HepG2 (cell line): ENCODE measurements around the gene KIAA1191. TPM values are rescaled to one million over a fixed set of nuclear protein-coding genes. Genes with fewer than 3 reads are reported as not detected.

Experiments
- ADNP ChIP-seq: sonication (generic); formaldehyde crosslinking; IDR thresholded peaks from 2 replicates; pipeline ENCODE4 v1.4.0; 2020; ENCODE audit warnings: missing genetic modification reagents
- EHMT2 ChIP-seq: fragments of 200-600 bp; sonication (generic); IDR thresholded peaks from 2 replicates; pipeline ENCODE4 v1.7.0; 2017; ENCODE audit warnings: antibody characterized with exemption, low read depth, low read length, borderline replicate concordance
- GFI1 ChIP-seq: sonication (generic); formaldehyde crosslinking; IDR thresholded peaks from 2 replicates; pipeline ENCODE4 v1.5.0; 2020; ENCODE audit warnings: missing genetic modification reagents, mild to moderate bottlenecking, borderline replicate concordance
- JARID2 ChIP-seq: sonication (generic); formaldehyde crosslinking; IDR thresholded peaks from 2 replicates; pipeline ENCODE4 v1.8.1; 2023; ENCODE audit warnings: missing genetic modification reagents, inconsistent platforms; ENCODE audit not compliant: insufficient replicate concordance
- MED1 ChIP-seq: sonication (generic); formaldehyde crosslinking; IDR thresholded peaks from 2 replicates; pipeline ENCODE4 v1.4.0; 2020; ENCODE audit warnings: missing genetic modification reagents
- NFE2L2 ChIP-seq: fragments of 150-350 bp; IDR thresholded peaks from 2 replicates; pipeline ENCODE4 v1.6.1; 2014; ENCODE audit warnings: low read length
- NFIC ChIP-seq: IDR thresholded peaks from 2 replicates; pipeline ENCODE4 v1.6.1; 2012; ENCODE audit warnings: mild to moderate bottlenecking, low read length, inconsistent platforms
- TGIF2 ChIP-seq: IDR thresholded peaks from 2 replicates; pipeline ENCODE4 v1.6.1; 2016; ENCODE audit warnings: control low read depth, missing compliant biosample characterization
- ZNF282 ChIP-seq: fragments of 450-650 bp; IDR thresholded peaks from 2 replicates; pipeline ENCODE4 v1.6.1; 2018; ENCODE audit not compliant: partially characterized antibody
- ZNF619 ChIP-seq: sonication (generic); formaldehyde crosslinking; IDR thresholded peaks from 2 replicates; pipeline ENCODE4 v1.4.0; 2020; ENCODE audit warnings: mild to moderate bottlenecking, missing genetic modification reagents
- ZNF746 ChIP-seq: sonication (generic); formaldehyde crosslinking; IDR thresholded peaks from 2 replicates; pipeline ENCODE4 v1.8.0; 2022; ENCODE audit warnings: mild to moderate bottlenecking, missing genetic modification reagents
- polyA plus RNA-seq, 8 experiments: library from polyadenylated mRNA; depleted of rRNA in 3 of 8; stranded (reverse) in 7 of 8; unstranded in 1 of 8; fragments of >200 nt; fragmentation: Illumina TruSeq in 4 of 8; extraction: Trizol in 4 of 8; gene quantifications; 2 replicates each; pipeline versions ENCODE4 v1.2.1 to v1.2.3, GENCODE V29; 2011 to 2016; ENCODE audit warnings: low read depth in 4 of 8, missing spikeins in 1 of 8, mixed read lengths in 1 of 8; ENCODE audit not compliant: insufficient read depth in 1 of 8
- total RNA-seq, 5 experiments: library from RNA; depleted of rRNA; stranded (reverse); fragments of >200 nt; fragmentation: Illumina TruSeq; extraction: Trizol; gene quantifications; 2 replicates each; pipeline ENCODE4 v1.2.3, GENCODE V29; 2016; ENCODE audit warnings: low read depth in 1 of 5
- TF ChIP-seq, protein P1 (sequence below): sonication (generic); formaldehyde crosslinking; IDR thresholded peaks from 2 replicates; pipeline ENCODE4 v1.5.1; 2020; ENCODE audit warnings: missing genetic modification reagents, mild to moderate bottlenecking, borderline replicate concordance
- TF ChIP-seq, protein P2 (sequence below): sonication (generic); formaldehyde crosslinking; IDR thresholded peaks from 2 replicates; pipeline ENCODE4 v1.8.1; 2022; ENCODE audit warnings: mild to moderate bottlenecking, missing genetic modification reagents
- TF ChIP-seq, protein P3 (sequence below): sonication (generic); formaldehyde crosslinking; IDR thresholded peaks from 2 replicates; pipeline ENCODE4 v1.5.0; 2020; ENCODE audit warnings: missing genetic modification reagents
- TF ChIP-seq, protein P4 (sequence below): sonication (generic); formaldehyde crosslinking; IDR thresholded peaks from 2 replicates; pipeline ENCODE4 v1.4.0; 2020; ENCODE audit warnings: missing genetic modification reagents
- TF ChIP-seq, protein P5 (sequence below): sonication (generic); formaldehyde crosslinking; IDR thresholded peaks from 2 replicates; pipeline ENCODE4 v1.5.0; 2020; ENCODE audit warnings: missing genetic modification reagents
- TF ChIP-seq, protein P6 (sequence below): sonication (generic); formaldehyde crosslinking; IDR thresholded peaks from 2 replicates; pipeline ENCODE4 v1.4.0; 2020; ENCODE audit warnings: missing genetic modification reagents, low read depth, mild to moderate bottlenecking, borderline replicate concordance
- TF ChIP-seq, protein P7 (sequence below): sonication (generic); formaldehyde crosslinking; IDR thresholded peaks from 2 replicates; pipeline ENCODE4 v1.5.0; 2020; ENCODE audit warnings: missing genetic modification reagents

Gene KIAA1191
- total and polyA plus RNA-seq, 2 of the 13 experiments (the other 11 are each of a cell fraction or from before 2014, with no cell fraction given): 63.6 to 103 TPM

DNA sequence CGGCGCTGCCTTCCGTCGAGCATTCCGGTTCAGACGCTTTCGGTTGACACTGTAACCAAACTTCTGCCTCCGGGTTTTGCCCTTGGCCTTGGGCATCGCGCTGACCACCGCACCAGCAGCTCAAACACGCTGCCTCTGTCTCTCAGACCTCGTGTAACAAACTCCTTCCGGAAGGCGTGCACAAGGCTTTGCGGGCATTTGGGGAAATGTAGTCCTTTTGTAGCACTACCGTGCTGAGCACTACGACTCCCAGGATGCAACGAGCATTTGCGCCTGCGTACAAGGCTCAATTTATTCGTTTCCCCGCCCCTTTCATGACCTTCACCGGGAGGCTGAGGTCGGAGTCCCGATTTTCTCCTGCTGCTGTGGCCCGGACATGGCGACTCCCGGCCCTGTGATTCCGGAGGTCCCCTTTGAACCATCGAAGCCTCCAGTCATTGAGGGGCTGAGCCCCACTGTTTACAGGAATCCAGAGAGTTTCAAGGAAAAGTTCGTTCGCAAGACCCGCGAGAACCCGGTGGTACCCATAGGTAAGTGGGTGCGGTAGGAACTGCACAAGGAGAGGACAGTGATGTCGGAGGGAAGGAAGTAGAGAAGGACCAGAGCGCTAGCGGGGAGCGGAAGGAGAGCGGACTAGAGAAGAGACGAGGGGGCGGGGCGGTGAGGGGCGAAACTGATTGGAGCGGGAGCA is 27.0 kb upstream of the KIAA1191 start, which contains the start of the genes HIGD2A and NOP16 (continued):
- TF ChIP-seq, protein P1, sequence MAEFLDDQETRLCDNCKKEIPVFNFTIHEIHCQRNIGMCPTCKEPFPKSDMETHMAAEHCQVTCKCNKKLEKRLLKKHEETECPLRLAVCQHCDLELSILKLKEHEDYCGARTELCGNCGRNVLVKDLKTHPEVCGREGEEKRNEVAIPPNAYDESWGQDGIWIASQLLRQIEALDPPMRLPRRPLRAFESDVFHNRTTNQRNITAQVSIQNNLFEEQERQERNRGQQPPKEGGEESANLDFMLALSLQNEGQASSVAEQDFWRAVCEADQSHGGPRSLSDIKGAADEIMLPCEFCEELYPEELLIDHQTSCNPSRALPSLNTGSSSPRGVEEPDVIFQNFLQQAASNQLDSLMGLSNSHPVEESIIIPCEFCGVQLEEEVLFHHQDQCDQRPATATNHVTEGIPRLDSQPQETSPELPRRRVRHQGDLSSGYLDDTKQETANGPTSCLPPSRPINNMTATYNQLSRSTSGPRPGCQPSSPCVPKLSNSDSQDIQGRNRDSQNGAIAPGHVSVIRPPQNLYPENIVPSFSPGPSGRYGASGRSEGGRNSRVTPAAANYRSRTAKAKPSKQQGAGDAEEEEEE (CRISPR knock-in tag): no peak; the same call in 1 of the 2 replicates
- TF ChIP-seq GFI1 (CRISPR knock-in tag) (no peak; the same call in none of the 2 replicates), JARID2 (no peak), NFIC (no peak), ZNF282 (no peak), ZNF746 (CRISPR knock-in tag) (peak; percentile 51), NFE2L2 (no peak), EHMT2 (no peak), MED1 (CRISPR knock-in tag) (peak; percentile 1; the same call in 1 of the 2 replicates), TGIF2 (CRISPR knock-in tag) (peak; percentile 73), ADNP (CRISPR knock-in tag) (no peak), ZNF619 (CRISPR knock-in tag) (peak; percentile 88; the same call in 1 of the 2 replicates)
- TF ChIP-seq, protein P2, sequence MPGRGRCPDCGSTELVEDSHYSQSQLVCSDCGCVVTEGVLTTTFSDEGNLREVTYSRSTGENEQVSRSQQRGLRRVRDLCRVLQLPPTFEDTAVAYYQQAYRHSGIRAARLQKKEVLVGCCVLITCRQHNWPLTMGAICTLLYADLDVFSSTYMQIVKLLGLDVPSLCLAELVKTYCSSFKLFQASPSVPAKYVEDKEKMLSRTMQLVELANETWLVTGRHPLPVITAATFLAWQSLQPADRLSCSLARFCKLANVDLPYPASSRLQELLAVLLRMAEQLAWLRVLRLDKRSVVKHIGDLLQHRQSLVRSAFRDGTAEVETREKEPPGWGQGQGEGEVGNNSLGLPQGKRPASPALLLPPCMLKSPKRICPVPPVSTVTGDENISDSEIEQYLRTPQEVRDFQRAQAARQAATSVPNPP (CRISPR knock-in tag): no peak
- TF ChIP-seq, protein P3, sequence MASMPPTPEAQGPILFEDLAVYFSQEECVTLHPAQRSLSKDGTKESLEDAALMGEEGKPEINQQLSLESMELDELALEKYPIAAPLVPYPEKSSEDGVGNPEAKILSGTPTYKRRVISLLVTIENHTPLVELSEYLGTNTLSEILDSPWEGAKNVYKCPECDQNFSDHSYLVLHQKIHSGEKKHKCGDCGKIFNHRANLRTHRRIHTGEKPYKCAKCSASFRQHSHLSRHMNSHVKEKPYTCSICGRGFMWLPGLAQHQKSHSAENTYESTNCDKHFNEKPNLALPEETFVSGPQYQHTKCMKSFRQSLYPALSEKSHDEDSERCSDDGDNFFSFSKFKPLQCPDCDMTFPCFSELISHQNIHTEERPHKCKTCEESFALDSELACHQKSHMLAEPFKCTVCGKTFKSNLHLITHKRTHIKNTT (CRISPR knock-in tag): no peak
- TF ChIP-seq, protein P4, sequence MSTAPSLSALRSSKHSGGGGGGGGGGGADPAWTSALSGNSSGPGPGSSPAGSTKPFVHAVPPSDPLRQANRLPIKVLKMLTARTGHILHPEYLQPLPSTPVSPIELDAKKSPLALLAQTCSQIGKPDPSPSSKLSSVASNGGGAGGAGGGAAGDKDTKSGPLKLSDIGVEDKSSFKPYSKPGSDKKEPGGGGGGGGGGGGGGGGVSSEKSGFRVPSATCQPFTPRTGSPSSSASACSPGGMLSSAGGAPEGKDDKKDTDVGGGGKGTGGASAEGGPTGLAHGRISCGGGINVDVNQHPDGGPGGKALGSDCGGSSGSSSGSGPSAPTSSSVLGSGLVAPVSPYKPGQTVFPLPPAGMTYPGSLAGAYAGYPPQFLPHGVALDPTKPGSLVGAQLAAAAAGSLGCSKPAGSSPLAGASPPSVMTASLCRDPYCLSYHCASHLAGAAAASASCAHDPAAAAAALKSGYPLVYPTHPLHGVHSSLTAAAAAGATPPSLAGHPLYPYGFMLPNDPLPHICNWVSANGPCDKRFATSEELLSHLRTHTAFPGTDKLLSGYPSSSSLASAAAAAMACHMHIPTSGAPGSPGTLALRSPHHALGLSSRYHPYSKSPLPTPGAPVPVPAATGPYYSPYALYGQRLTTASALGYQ: no peak; the same call in 1 of the 2 replicates
- TF ChIP-seq, protein P5, sequence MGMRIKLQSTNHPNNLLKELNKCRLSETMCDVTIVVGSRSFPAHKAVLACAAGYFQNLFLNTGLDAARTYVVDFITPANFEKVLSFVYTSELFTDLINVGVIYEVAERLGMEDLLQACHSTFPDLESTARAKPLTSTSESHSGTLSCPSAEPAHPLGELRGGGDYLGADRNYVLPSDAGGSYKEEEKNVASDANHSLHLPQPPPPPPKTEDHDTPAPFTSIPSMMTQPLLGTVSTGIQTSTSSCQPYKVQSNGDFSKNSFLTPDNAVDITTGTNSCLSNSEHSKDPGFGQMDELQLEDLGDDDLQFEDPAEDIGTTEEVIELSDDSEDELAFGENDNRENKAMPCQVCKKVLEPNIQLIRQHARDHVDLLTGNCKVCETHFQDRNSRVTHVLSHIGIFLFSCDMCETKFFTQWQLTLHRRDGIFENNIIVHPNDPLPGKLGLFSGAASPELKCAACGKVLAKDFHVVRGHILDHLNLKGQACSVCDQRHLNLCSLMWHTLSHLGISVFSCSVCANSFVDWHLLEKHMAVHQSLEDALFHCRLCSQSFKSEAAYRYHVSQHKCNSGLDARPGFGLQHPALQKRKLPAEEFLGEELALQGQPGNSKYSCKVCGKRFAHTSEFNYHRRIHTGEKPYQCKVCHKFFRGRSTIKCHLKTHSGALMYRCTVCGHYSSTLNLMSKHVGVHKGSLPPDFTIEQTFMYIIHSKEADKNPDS (CRISPR knock-in tag): 0 out of 2 replicates have a peak, but pooled peaks have one; percentile 76
- TF ChIP-seq, protein P6, sequence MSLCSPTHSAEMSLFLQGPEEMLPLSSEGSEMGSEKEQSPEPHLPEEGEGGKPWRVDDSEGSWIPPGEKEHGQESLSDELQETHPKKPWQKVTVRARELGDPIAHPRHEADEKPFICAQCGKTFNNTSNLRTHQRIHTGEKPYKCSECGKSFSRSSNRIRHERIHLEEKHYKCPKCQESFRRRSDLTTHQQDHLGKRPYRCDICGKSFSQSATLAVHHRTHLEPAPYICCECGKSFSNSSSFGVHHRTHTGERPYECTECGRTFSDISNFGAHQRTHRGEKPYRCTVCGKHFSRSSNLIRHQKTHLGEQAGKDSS (CRISPR knock-in tag): peak; percentile 52; the same call in 1 of the 2 replicates
- TF ChIP-seq, protein P7, sequence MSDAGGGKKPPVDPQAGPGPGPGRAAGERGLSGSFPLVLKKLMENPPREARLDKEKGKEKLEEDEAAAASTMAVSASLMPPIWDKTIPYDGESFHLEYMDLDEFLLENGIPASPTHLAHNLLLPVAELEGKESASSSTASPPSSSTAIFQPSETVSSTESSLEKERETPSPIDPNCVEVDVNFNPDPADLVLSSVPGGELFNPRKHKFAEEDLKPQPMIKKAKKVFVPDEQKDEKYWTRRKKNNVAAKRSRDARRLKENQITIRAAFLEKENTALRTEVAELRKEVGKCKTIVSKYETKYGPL (CRISPR knock-in tag): no peak
